Fibroblast of skin of left quadriceps (primary cell): Measurements from ENCODE around the gene HS6ST3.
"Not testable (repeated sequence)": the region's sequence is repeated elsewhere in the genome, so short reads cannot be mapped to it uniquely, and the experiment has no call there.

ENCODE experiments used
- DNase-seq, 2 experiments: peaks; one replicate each; pipeline ENCODE4 v3.0.0-alpha.2; 2013; ENCODE audit warnings: low read depth in 2 of 2

Gene HS6ST3

DNA sequence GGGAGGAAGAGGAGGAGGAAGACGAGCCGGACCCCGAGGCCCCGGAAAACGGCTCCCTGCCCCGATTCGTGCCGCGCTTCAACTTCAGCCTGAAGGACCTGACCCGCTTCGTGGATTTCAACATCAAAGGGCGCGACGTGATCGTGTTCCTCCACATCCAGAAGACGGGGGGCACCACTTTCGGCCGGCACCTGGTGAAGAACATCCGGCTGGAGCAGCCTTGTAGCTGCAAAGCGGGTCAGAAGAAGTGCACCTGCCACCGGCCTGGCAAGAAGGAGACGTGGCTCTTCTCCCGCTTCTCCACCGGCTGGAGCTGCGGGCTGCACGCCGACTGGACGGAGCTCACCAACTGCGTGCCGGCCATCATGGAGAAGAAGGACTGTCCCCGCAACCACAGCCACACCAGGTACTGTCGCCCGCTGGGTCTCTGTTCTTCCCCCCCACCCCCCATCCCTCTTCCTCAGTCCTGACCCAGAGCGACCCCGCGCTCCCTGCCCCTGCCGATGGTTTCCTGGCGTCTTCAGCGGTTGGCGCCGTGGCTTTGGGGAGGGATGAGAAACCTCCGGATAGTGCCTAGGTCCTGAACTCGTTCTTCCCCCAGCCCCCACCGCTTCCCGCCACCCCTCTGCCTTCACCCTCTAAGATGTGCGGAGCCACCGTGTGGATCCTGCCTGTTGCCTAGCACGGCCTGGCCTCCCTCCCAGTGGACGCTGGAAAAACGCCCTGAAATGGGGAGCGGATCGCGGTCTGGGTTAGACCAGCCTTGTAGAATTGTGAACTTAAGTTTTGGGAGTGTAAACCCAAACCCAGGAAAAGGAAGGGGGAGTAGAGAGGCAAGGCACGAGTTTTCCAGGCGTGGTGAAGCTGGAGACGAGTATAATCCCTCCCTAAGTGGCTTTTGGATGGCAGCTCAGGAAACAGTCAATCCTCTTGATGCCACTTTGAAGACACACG lies 1.5 kb downstream of the HS6ST3 start:
- no peak for DNase-seq

DNA sequence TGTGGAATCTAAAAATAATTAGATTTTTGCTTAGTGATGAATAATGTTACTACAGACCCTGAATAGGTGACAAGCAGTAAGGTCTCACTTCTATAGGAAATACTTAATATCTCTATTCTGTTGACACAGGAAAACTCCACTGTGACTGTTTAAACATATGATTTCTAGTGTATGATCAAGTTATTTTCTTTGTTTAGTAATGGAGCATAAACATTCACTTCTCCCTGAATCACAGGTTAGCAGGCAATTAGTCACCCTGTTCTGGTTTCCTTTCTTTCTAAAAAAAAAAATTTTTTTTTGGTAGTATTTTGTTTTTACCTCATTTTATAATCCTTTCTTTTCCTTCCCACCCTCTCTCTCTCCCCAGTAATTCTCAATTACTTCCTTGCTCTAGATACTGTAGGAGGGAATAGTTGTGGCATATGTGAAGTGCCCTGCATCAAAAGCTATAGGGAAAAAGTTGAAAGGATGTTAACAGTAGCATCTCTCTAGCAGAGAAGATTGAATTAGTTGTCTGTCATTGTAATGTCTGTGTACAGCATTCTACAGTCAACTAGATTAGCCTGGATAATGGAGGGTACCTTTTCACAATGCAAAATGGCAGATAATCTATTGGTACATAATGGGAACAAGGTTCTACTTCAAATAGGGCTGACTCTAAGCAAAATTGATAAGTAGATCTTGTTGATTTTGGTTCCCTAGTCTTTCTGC lies 3.5 kb downstream of the HS6ST3 start:
- no peak for DNase-seq

DNA sequence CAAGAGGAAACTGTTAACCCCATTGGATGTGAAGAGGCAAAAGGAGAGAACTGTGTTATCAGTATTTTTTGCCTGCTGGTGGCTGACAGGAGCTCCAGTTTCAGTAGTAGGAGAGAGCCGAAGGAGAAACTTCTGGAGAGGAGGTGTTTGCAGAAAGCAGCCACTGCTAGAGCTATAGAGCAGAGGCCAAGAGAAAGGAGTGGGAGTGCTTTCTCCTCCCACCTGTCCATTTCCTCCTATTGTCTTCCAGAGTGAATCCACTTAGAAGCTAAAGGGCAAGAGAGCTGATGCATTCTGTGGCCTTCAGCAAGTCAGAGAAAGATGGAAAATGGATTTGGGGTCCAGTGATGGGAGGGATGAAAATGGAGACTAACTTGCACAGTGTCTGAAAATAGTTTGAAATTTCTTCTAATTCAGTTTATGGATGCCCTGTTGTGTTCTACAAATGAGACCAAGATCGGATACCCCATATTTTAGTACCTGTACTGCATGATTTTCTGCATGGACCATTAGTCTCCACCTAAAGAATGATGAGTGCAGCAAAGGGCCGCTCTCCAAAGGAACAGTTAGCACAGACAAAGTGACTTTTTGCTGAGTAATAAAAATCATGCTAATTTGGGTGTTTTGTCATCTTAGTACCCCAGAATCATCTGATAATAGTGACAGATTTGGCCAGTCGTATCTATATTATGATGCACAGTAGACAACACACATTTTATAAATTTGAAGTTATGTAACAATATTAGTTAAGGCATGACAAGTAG lies 10.7 kb downstream of the HS6ST3 start:
- no peak for DNase-seq

DNA sequence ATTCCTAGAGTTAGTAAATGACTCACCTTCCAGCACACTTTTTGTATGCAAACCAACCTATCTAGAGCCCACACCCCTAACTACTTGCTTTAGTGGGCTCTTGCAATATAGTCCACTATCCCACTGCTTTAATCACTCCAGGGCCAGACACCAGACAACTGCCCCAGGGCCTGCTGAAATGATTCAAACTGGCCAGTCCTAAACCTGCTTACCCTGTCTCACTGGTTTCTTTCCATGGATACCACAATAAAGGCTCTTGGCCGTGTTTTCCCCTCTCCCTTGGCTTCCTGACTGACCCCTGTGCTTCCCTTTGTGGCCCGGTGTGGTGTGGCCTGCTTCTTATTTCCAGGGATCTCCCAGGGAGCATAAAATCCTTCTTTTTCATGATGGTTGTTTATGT lies 14.6 kb downstream of the HS6ST3 start:
- DNase-seq = no peak

DNA sequence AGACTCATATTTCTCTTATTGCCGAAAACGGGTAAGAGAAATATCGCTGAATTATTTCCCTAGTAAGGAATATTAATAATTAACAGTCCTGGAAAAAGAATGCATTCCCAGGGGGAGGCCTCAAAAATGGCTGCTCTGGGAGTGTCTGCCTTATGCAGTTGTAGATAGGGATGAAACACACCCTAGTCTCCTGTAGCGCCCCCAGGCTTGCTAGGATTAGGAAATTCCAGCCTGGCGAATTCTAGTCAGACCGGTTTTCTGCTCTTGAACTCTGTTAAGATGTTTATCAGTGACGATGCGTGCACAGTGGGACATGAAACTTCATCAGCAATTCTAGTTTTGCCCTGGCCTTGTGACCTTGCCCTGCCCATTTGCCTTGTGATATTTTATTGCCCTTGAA lies 18.2 kb downstream of the HS6ST3 start:
- DNase-seq = not testable (repeated sequence)

DNA sequence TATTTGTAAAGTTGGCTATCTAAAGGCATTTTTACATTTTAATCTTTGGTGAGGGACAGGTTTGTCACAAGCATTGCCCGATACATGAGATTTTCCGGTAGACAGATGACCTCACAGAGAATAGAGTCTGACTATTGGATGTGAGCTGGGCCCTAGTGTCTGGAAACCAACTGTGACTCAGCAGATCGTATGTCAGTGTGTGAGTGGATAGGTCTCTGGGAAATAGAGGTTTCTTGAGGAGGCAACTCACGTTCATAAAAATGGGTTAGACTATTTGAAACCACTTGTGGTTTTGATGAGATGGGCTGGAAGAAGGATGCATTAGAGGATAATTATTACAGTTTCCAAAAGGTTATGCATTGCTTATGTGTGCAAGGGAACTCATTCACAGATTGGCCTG lies 19.2 kb downstream of the HS6ST3 start:
- DNase-seq = no peak

DNA sequence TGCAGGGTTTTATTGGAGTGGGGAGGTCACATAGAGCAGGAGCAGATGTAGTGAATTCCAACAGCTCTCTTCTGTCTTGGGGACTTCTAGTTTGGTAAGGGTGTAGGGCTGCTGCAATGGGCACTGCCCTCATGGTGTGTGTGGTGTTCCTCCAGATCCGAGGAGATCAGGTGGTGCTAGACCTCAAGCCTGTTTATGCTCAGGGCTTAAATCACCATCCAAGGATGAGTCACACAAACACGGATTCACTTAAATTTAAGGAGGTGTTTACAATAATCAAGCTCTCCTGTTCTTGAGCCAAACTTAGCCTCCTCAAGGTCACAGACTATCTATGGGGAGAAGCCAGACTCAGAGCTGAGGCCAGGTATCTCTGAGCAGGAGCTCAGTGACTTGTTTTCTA lies 23.0 kb downstream of the HS6ST3 start:
- DNase-seq = no peak

DNA sequence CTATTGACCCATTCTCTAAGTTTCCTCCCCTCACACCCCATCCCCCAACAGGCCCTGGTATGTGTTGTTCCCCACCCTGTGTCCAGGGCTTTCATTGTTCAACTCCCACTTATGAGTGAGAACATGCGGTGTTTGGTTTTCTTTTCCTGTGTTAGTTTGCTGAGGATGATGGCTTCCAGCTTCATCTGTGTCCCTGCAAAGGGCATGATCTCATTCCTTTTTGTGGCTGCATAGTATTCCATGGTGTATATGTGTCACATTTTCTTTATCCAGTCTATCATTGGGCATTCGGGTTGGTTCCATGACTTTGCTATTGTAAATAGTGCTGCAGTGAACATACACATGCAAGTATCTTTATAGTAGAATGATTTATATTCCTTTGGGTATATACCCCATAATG lies 25.5 kb downstream of the HS6ST3 start:
- DNase-seq = not testable (repeated sequence)

DNA sequence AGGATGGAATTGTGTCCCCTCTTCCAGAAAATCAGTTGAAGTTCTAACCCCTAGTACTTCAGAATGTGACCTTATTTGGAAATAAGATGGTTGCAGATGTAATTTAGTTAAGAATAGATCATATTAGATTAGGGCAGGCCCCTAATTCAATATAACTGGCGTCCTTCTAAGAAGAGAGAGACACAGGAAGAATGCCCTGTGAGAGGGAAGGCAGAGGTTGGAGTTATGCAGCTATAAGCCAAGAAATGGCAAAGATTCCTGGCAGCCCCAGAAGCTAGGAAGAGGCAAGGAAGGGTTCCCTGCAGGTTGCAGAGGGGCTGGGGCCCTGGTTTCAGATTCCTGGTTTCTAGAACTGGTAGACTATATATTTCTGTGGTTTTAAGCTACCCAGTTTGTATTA lies 30.0 kb downstream of the HS6ST3 start:
- no peak for DNase-seq

DNA sequence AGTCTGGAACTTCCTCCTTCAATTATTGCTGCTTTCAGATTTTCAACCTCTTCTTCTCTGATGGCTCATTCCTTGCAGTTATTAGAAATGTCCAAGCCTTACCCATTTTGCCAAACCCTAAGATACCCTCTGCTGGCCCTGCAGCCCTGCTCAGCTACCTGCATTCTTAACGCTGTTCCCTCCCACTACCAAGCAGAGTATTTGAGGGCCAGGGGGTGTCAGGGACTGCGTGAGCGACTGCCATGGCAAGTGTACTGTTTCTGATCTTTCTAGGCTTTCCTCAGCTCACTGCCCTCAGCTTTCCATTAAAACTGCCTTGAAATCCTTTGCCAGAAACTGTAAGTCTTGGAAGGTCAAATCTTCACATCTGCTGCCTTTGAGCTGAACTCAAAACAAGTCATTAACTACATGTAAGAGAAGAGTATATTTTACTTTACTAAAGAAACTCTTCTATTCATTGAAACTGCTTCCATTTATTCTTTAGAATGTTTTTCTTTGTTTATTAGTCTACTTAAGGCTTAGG lies 41.0 kb downstream of the HS6ST3 start:
- no peak for DNase-seq

DNA sequence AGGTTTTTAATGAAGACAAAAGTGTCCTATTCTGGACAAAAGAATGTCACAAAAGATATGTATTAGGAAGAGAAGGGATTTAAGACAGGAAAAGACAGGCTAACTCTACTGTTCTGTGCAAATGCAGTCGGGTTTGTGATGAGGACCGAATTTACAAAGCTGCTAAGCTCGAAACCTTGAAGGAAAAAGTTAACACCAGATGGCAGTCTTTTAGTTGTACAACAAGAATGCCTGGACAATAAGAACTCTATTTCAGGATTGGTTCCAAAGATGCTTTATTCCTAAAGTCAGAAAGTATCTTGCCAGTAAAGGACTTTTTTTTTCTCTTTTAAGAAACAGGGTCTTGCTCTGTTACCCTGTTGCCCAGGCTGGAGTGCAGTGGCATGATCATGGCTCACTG lies 51.1 kb downstream of the HS6ST3 start:
- DNase-seq = peak in 1 of 2 experiments; percentile 1

DNA sequence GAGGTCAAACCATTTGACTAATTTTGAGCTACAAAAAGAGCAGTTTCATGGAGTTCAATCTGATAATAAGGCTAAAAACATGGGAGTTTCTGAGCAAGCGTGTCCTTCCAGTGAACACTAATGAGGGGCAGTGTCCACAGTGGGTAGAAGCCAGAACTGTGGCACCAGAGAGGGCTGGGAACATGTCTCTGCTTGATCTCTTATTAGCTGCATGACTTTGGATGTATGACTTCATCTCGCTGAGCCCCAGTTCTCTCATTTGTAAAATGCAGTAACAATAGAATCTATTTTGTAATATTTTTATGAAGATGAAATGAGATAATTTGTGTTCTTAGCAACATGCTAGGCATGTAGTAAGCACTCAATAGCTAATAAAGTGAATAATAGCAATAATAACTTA lies 69.8 kb downstream of the HS6ST3 start:
- no peak for DNase-seq

DNA sequence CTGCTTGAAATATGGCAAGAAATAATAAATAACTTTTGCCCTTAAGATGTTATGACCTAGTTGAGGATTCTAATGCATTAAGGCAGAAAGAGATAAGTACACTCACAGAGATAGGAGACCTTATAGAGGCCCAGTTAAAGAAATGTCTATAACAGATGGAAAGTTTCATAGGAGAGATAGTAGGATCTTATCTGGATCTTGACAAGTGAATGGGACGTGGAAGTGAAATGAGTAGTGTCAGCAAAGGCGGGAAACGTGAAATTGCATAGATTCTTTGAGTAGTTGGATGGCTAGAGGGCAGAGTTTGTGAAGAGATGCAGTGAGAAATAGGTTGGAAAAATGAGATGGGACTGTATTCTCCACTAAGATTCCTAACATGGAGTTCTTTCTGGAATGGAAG lies 71.2 kb downstream of the HS6ST3 start:
- DNase-seq = no peak

DNA sequence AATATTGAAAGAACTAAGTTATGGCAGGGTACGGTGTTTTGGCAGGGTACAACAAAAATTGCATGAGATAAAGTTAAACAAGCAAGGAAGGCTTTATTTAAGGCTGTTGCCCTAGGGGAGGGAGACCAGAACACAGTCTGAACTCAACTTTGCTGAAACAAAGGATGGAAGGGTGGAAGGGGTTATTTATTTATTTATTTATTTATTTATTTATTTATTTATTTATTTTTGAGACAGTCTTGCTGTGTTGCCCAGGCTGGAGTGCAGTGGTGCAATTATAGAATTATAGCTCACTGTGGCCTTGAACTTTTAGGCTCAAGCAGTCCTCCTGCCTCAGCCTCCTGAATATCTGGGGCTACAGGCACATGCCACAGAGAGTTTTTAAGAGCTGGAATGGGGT lies 75.9 kb downstream of the HS6ST3 start:
- DNase-seq = no peak

DNA sequence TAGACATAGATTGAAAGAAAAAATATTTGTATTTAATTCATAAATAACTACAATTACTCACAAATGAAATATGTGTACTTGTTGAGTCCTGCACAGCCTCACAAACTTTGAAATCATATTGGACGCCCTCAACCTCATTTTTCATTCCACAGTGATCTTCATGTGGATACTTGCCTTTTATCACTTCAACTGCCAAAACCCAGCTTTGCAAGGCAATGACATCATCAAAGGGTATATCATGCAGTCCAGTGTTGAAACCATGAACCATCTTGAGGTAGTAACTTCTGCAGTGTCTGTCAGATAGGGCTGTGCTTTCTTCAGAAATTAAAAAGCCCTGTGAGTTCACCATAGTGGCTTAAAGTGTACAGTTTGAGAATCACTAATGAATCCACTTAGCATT lies 82.2 kb downstream of the HS6ST3 start:
- DNase-seq = no peak

DNA sequence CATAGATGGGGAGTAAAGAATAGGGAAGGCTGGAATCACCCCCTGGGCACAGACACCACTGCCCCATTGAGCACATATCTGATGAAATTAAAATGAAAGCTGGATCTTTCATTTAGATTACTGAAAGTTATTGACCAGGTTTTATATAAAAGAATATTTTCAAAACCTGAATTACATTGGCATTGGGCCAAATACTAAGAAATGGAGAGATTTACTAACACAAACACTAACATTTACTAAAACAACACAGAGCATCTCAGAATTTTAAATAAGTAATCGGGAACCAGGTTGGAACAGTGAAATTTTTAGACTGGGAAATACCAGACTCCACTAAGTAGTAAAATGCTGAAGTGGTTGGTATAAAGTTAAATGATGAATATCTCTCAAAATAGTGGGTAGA lies 88.9 kb downstream of the HS6ST3 start:
- DNase-seq = no peak

DNA sequence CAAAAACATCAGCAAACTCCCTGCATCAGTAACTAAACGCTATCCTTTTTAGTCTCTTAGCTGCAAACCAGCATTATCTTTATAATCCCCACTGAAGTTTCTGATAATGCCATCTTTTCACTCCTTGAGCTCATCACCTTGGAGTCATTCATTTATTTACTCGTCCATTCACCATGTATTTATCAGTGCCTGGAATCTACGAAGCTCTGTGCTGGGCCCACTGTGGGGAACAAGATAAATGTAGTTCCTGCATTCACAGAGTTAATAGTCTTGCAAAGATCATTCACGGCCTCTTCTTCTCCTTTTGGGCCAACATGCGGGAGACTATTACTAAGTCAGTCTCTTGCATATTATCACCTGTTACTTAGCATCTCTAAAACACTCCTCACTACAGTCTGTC lies 89.4 kb downstream of the HS6ST3 start:
- DNase-seq = no peak

DNA sequence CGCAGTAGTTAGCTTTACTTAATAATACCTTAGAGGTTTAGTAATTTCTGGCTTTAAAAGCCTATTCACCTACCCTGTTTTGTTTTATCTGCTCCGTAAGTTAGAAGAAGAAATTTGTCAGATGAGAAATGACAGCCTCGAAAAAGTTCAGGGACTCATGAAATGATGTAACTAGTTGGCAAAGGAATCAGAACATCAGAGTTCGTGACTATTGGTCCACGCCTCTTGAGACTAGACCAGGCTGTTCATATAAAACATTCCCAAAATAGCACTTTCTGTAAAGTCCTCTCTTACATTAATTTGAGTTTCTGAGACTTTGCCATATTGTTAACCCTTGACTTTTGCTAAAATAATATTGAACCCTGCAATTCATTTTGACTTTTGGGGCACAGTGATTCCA lies 92.0 kb downstream of the HS6ST3 start:
- DNase-seq = no peak

DNA sequence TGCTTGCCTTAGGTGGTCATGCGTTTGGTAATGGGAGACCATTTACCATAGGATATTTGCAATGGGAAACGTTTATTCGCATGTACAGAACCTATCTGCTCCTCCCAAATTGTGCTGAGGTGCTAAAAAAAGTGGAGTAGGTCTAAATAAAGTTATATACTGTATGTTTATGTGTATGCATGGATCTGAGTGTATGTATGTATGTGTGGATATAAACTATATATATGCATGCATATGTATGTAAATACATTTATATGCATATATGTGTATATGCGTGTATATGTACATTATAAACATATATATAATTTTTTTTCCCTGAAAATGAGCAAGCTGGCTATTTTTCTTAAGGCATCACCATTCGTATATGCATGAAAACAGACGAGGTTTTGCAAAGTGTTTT lies 95.9 kb downstream of the HS6ST3 start:
- no peak for DNase-seq

DNA sequence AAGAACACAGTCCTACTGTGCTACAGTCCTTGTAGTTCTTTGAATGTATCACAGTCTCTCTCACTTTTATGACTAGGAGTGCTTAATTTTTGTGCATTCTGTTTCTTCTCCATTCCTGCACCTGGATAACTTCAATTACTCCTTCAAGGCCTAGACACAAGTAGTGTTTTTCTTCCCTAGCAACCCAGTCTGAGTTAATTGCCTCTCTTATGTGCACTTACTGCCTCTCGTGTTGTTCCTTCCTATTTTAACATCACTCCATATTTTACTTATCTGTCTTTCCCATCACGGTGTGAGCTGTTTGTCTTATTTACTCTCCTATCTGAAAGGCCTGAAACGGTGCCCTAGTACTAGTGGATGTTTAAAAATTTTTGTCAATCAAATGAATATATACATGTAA lies 101.5 kb downstream of the HS6ST3 start:
- no peak for DNase-seq

DNA sequence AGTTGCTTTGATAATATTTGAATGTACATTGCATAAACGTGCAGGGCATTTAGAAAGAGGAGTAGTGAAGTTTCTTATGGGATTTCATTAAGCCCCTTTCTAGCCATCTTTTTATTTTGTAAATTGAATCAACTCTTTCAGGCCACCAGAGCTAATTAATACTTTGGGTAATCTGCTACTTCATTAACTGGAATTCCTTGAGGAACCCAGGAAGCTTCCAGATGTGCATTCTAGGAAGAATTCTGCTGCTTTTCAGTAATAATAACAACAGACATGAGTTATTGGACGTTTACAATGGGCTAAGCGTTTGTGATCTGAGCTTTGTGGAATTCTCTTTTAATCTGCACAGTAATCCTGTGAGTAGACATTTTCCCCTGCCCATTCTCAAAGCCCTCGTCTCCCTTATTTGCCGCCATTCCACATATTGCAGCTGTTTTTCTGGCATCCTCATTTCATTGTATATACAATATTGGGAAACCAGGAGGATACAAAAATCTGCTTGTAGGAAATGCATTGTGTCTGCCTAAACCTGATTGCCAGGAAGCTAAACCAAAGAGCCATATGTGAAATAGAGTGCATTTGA lies 103.9 kb downstream of the HS6ST3 start:
- no peak for DNase-seq

DNA sequence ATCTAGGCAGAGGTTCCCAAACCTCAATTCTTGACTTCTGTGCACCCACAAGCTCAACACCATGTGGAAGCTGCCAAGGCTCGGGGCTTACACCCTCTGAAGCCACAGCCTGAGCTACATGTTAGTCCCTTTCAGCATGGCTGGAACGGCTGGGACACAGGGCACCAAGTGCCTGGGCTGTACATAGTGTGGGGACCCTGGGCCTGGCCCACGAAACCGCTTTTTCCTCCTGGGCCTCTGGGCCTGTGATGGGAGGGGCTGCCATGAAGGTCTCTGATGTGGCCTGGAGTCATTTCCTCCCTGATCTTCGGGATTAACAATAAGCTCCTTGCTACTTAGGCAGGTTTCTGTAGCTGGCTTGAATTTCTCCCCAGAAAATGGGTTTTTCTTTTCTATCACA lies 108.1 kb downstream of the HS6ST3 start:
- DNase-seq = no peak
